ENCODE measurements around the gene BCAP29. TPM values are rescaled to one million over a fixed set of nuclear protein-coding genes. Genes with fewer than 3 reads are reported as not detected.

Gene BCAP29
- total and polyA plus RNA-seq, 10 donors, result 11.2 to 139 (median 39.0) TPM

DNA sequence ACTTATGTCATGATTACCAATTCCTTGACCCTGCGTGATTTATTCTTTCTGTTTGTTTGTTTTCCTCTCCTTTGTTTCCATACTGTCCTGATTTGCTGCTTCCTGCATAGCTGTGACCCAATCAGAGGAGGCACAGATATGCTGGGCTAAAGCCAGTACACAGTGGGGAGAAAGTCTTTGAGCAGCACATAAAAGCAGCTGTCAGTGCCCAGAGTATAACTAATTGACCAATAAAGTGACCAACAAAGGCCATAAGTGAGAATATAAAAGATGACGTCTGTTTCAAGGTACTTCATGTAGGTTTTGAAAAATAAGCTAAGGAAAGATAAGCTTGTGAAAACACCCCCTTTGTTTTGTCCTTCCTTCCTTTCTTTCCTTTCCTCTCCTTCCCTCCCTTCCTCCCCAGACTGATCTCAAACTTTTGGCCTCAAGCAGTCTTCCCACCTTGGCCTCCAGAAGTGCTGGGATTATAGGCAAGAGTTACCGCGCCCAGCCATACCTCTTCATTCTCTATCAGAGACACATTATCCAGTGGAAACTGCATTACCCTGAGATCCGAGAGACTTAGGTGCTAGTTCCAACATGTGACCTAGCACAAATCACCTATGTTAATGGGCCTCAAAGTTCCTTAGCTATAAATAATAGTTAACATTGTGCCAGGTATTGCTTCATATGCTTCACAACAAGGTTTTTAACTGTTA, 17.0 kb downstream of the BCAP29 start:
- no peaks in the 10 kb centered on the region for H3K27me3 ChIP-seq (replicated peaks in 1 of 7)
- TF ChIP-seq, protein P1, sequence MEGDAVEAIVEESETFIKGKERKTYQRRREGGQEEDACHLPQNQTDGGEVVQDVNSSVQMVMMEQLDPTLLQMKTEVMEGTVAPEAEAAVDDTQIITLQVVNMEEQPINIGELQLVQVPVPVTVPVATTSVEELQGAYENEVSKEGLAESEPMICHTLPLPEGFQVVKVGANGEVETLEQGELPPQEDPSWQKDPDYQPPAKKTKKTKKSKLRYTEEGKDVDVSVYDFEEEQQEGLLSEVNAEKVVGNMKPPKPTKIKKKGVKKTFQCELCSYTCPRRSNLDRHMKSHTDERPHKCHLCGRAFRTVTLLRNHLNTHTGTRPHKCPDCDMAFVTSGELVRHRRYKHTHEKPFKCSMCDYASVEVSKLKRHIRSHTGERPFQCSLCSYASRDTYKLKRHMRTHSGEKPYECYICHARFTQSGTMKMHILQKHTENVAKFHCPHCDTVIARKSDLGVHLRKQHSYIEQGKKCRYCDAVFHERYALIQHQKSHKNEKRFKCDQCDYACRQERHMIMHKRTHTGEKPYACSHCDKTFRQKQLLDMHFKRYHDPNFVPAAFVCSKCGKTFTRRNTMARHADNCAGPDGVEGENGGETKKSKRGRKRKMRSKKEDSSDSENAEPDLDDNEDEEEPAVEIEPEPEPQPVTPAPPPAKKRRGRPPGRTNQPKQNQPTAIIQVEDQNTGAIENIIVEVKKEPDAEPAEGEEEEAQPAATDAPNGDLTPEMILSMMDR (IDR thresholded peaks at IDR 0.05 in 8 of 11, conservative IDR thresholded peaks at IDR 0.05 in 3 of 11), result no peak
- TF ChIP-seq POLR2AphosphoS5 (IDR thresholded peaks at IDR 0.05) (no peak), POLR2A (IDR thresholded peaks at IDR 0.05) (no peak)
- DNase-seq, result no peak
- peaks cover 0 to 71% (median 27%) of the 10 kb centered on the region in 6 donors for H3K36me3 ChIP-seq
- H3K9me3 ChIP-seq, result no peaks in the 10 kb centered on the region
- peaks cover 0 to 7% (median 0%) of the 10 kb centered on the region in 6 donors for H3K4me1 ChIP-seq
- no peak overlapping the region for H3K27ac ChIP-seq
- intact Hi-C loops (cut with DNase I; ENCODE audit: low total_unique reads), result no loop called here
- WGBS, 5 donors, result 81 to 91% (median 87%) methylated on average over 5 of the region's 5 CpGs
- no peak overlapping the region for H3K4me3 ChIP-seq

DNA sequence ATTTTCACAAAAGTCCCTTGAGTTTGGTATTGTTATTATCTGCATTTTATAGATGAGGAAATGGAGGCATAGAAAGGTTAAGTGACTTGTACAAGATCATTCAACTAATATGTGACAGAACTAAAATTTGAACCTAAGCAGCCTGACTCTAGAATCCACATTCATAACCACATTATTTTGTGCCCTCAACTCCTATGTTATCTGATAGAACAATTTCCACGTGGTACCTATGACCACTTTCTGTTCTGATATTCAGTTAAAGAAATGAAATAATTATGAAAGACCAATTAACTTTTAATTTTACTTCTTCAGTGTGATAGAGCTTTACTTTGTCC, 17.5 kb downstream of the BCAP29 start:
- Histone ChIP-seq H3K27me3 (replicated peaks in 1 of 7) (no peaks in the 10 kb centered on the region), H3K9me3 (no peaks in the 10 kb centered on the region), H3K27ac (no peak overlapping the region), H3K36me3 (peaks cover 0 to 77% (median 29%) of the 10 kb centered on the region in 6 donors), H3K4me3 (no peak overlapping the region), H3K4me1 (peaks cover 0 to 7% (median 0%) of the 10 kb centered on the region in 6 donors)
- no peak for DNase-seq
- TF ChIP-seq POLR2A (IDR thresholded peaks at IDR 0.05), result no peak
- no peak for TF ChIP-seq POLR2AphosphoS5 (IDR thresholded peaks at IDR 0.05)
- TF ChIP-seq, protein P1 (IDR thresholded peaks at IDR 0.05 in 8 of 11, conservative IDR thresholded peaks at IDR 0.05 in 3 of 11), result no peak
- intact Hi-C loops (cut with DNase I; ENCODE audit: low total_unique reads), result no loop called here
- WGBS, 5 donors, result 89 to 100% (median 95%) methylated on average over 1 of the region's 1 CpG

DNA sequence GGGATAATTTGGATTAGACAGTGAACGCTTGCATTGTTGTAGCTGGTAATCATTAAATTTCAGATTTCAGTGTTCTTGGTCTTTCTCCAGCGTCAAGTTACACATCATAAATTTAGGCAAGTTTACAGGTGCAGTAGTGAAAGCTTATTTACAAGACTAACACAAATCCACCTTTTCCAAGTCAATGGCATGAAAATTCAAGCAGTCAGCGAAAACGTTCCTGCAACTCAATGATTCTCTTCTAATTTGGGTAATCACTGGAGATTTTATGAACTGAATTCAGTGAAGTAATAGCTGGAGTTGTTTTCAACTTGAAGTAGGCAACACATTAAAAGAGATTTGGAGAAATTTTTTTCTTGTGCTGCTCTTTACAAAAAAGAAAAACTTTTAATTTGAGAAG, 17.9 kb downstream of the BCAP29 start:
- no peak for DNase-seq
- Histone ChIP-seq H3K9me3 (no peaks in the 10 kb centered on the region), H3K4me3 (no peak overlapping the region), H3K27me3 (replicated peaks in 1 of 7) (no peaks in the 10 kb centered on the region), H3K4me1 (peaks cover 0 to 7% (median 0%) of the 10 kb centered on the region in 6 donors), H3K27ac (no peak overlapping the region), H3K36me3 (peaks cover 0 to 81% (median 32%) of the 10 kb centered on the region in 6 donors)
- 92 to 97% (median 96%) methylated on average over 4 of the region's 4 CpGs for whole genome bisulfite sequencing, 5 donors
- TF ChIP-seq, protein P1 (IDR thresholded peaks at IDR 0.05 in 8 of 11, conservative IDR thresholded peaks at IDR 0.05 in 3 of 11), result no peak
- TF ChIP-seq POLR2AphosphoS5 (IDR thresholded peaks at IDR 0.05), result no peak
- no peak for TF ChIP-seq POLR2A (IDR thresholded peaks at IDR 0.05)
- intact Hi-C loops (cut with DNase I; ENCODE audit: low total_unique reads), result no loop called here

DNA sequence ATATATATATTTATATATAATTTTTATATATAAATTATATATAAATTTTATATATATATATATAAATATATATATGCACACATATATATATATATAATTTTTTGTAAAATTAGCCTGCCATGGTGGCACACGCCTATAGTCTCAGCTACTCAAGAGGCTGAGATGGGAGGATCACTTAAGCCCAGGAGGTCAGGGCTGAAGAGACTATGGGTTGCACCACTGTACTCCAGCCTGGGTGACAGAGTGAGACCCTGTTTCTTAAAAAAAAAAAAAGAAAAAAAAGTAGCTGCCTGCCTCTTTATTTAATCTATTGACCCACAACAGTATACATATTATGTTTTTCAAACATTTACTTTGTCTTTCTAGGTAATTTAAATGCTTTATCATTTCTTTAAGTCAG, 19.2 kb downstream of the BCAP29 start:
- Histone ChIP-seq H3K9me3 (no peaks in the 10 kb centered on the region), H3K36me3 (peaks cover 0 to 85% (median 32%) of the 10 kb centered on the region in 6 donors), H3K4me1 (peaks cover 0 to 7% (median 0%) of the 10 kb centered on the region in 6 donors), H3K4me3 (no peak overlapping the region), H3K27ac (no peak overlapping the region), H3K27me3 (replicated peaks in 1 of 7) (no peaks in the 10 kb centered on the region)
- TF ChIP-seq POLR2AphosphoS5 (IDR thresholded peaks at IDR 0.05), result no peak
- TF ChIP-seq, protein P1 (IDR thresholded peaks at IDR 0.05 in 8 of 11, conservative IDR thresholded peaks at IDR 0.05 in 3 of 11), result no peak
- TF ChIP-seq POLR2A (IDR thresholded peaks at IDR 0.05), result no peak
- intact Hi-C loops (cut with DNase I; ENCODE audit: low total_unique reads), result no loop called here
- DNase-seq, result no peak
- WGBS, 5 donors, result 95 to 100% (median 97%) methylated on average over 1 of the region's 1 CpG

Data from spleen (tissue), 11 donors.